GM19468 (cell line): ENCODE data around the gene MT1E.
"Not testable (repeated sequence)": the region's sequence is repeated elsewhere in the genome, so short reads cannot be mapped to it uniquely, and the experiment has no call there.

Source experiments
- ATAC-seq: cut with Tn5 transposase; IDR thresholded peaks from one replicate; pipeline ENCODE4 v1.9.1; 2021; ENCODE audit warnings: mild to moderate bottlenecking, moderate library complexity, moderate number of reproducible peaks; ENCODE audit not compliant: unreplicated experiment; ENCODE audit errors: extremely low read depth

The MT1E gene

DNA sequence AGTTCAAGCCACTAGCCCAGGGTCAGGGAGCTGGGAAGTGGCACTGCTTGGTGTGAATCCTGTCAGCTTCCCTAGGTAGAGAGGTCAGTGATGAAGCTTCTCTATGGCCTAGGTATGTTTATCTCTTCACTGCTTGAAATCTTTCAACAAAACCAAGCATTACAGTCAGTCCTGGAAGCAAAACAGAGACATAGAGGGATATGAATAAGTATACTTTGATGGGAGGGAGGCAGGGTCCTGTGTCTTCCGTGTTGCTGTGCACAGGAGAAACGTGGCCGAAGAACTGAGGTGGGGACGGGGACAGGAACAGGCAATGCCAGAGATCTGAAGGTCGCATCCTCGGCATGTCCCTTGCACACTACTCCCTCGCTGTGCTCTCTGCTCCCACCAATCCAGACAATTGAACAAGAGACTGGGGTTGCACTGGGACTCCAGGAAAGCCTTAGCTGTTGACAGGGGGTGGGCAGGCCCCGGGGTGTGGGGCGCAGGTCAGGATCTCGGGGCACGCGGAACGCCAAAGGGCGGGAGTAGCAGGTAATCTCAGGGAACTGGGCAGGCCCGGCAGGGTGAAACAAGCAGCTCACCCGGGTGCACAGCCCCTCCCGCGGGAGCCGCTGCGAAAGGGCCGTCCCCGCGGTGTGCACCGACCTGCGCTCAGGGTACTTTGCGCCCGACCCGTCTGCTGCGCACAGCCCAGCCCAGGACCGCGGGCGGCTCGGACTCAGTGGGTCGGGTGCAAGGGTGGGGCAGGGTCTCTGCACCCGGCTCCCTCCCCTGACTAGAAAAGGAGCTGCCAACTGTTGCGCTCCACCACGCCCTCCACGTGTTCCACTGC is 43.6 kb downstream of the MT1E start, which contains the start of gene MT1H:
Gene MT1H, plus strand, starts transcription at position 810 of the 835 bp plus-strand sequence. CDS start 71 bp downstream, outside the sequence.
- ATAC-seq: no peak

DNA sequence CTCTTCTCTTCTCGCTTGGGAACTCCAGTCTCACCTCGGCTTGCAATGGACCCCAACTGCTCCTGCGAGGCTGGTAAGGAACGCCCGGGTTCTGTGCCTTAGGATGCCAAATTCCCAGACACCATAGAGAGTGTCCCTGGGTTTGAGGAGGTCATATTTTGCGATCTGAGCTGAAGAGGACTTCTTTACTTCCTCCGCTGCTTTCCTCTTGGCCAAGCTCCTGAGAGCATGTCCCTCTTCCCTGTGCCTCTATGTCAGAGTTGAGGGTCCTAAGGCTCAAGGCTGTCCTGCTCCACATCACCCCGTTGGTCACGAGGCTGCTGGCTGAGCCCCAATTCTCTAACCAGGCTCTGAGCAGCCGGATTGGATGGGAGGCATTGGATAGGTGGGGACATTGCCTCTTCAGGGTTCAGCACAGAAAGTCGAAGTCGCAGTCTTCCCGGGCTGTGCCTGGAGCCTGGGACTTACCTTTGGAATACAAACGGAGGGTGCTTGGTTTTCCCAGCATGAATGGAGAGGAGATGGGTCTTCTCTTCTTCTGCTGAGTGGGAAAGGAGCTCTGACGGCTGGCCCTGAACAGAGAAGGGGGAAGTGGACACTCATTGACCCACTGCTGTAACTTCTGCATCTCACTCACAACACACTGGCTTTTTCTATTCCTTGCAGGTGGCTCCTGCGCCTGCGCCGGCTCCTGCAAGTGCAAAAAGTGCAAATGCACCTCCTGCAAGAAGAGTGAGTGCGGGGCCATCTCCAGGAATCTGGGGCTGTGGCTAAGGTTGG is 44.4 kb downstream of the MT1E start:
- ATAC-seq: no peak

DNA sequence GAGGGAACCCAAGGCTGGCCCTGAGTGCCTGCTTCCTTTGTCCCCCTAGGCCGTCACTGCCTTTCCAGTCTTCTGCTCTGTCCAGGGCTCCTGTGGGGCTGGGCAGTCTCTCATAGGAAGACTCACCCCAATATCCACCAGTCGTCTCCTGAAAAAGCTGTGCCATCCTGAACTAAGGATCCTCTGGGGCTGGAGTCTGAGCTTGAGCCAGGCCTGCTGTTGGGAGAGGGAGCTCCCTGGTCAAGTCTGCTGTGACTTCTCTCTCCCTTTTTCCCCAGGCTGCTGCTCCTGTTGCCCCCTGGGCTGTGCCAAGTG is 45.0 kb downstream of the MT1E start:
- ATAC-seq: no peak

DNA sequence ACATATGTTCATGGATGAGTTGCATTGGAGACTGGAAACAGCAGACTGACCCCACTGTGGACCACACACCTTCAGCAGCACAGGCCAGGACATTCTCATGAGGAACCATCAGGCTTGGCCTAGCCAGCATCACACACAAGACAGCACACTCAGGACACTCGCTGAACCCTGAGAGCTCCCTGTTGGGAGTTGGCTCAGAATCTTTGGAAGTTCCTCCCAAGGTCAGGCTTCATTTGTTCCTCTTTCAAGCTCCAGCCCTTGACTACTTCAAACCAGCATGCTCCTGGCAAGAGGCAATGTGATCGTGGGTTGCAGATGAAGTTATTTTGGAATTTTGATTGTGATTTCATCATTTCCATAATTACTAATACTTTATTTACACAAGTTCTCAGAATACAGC is 46.1 kb downstream of the MT1E start:
- ATAC-seq: not testable (repeated sequence)

DNA sequence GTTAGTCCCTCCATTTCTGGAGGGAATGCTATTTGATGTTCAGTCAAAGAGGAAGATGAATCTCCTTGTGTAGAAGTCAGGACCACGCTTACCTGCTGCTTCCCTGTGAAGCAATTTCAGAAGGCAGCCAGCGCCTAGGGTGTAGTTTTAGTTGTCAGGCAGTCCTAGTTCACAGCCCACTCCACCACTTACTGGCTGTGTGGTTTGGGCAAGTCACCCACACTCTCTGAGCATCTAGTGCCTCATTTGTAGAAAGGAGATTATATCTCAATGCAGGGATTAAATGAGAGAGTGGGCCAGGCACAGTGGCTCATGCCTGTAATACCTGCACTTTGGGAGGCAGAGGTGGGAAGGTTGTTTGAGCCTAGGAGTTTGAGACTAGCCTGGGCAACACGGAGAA is 46.6 kb downstream of the MT1E start:
- ATAC-seq: not testable (repeated sequence)

DNA sequence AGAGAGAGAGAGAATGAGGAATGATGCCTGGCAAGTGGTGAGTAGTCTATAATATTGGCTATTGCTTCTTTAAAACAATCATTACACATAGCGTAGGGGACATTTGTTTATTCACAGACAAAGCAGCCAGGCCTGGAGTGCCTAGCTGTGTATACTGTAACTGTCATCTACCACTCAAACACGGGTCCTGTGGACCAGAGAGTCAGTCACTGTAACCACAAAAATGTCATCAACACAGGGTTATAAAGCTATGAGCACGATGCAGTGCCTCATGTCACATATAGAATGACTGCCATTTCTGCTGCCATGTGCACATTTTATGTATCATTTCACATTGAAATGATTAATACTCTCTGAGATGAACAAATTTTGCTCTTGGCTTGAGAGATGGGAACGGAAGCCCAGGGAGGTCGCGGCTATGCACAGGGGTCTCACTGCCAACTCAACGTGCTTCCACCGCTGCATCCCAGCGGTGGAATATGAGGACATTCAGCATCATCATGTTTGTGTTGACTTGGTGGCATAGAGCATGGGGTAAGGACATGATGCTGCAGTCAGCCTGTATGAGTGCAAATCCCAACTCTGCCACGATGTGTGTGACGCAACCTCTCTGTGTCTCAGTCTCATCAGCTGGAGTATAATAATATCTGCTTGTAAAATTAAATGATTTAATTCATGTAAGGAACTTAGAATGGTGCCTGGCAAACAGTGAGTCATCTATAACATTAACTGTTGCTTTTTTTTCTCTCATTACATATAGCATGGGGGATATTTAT is 47.4 kb downstream of the MT1E start:
- ATAC-seq: no peak

DNA sequence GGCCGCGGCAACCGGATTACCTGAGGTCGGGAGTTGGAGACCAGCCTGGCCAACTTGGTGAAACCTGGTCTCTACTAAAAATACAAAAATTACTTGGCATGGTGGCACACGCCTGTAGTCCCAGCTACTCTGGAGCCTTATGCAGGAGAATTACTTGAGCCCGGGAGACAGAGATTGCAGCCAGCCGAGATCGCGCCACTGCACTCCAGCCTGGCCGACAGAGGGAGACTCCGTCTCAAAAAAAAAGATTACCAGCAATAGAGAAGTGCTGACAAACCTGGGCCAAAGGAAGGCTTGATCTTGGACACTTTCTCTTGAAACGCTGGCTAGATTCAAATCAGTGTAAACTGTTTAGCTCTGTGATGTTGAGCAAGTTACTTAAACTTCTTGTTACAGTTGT is 48.3 kb downstream of the MT1E start:
- no peak for ATAC-seq

DNA sequence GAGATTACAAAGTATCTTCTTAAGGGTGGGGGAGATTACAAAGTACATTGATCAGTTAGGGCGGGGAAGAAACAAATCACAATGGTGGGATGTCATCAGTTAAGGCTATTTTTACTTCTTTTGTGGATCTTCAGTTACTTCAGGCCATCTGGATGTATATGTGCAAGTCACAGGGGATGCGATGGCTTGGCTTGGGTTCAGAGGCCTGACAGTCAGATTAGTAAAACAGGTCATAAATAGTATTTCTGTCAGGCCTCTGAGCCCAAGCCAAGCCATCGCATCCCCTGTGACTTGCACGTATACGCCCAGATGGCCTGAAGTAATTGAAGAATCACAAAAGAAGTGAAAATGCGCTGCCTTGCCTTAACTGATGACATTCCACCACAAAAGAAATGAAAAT is 49.0 kb downstream of the MT1E start:
- ATAC-seq: not testable (repeated sequence)

DNA sequence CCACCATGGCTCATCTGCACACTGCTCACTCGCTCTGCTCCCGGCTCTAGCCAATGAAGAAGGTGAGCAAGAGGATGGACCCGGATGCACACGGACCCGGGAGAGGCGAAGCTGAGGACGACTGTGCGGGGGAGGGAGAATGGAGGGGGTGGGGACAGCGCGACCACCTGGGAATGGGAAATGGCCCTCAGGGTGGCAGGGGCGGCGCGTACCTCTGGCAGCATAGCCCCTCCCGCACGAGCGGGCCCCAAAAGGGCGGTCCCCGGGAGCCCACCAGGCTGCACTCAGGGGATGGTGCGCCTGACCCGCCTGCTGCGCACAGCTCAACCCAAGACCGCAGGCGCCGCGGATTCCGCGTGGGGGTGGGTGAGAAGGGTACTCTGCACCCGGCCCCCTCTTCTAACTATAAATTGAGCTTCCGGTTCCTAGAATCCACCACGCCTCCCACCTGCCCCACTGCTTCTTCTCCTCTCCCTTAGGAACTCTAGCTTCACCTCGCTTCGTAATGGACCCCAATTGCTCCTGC is 50.2 kb downstream of the MT1E start:
- no peak for ATAC-seq
